Caco-2 (cell line): ENCODE measurements around the gene CA5B. TPM values are rescaled to one million over a fixed set of nuclear protein-coding genes. Genes with fewer than 3 reads are reported as not detected.
"Not testable (repeated sequence)": the region's sequence is repeated elsewhere in the genome, so short reads cannot be mapped to it uniquely, and the experiment has no call there.

Experiments used
- BruUV-seq: library from RNA; stranded (reverse); fragments of 400-500 nt; replicated peaks from 2 replicates; lab custom pipeline; 2021; lab: Mats Ljungman, UMichigan
- CTCF ChIA-PET: fragments of 300-600 bp; sonication (Branson Sonifier 250); formaldehyde crosslinking; loops from one replicate; lab custom pipeline; 2022; ENCODE audit warnings: antibody characterized with exemption; lab: Charles Lee
- POLR2A ChIA-PET: fragments of 300-600 bp; sonication (Branson Sonifier 250); formaldehyde crosslinking; loops from one replicate; lab custom pipeline; 2022; ENCODE audit warnings: antibody characterized with exemption; lab: Charles Lee
- DNase-seq, 2 experiments: peaks; one replicate each; pipeline versions ENCODE4 v3.0.0 to v3.0.0-alpha.2; 2020 to 2022
- H3K27me3 ChIP-seq: replicated peaks from 2 replicates; pipeline ENCODE4 v1.6.0; 2011; ENCODE audit warnings: low read length; ENCODE audit not compliant: control insufficient read depth, insufficient read depth
- H3K36me3 ChIP-seq: 2 replicates; pipeline ENCODE4 v1.5.1; 2011; ENCODE audit warnings: low read length; ENCODE audit not compliant: control insufficient read depth, insufficient read depth
- H3K4me1 ChIP-seq: fragments of 250-450 bp; sonication (Bioruptor Pico); 2 replicates; pipeline ENCODE4 v1.5.1; 2020; ENCODE audit warnings: mild to moderate bottlenecking
- H3K4me3 ChIP-seq: 2 replicates; pipeline ENCODE4 v1.5.1; 2011; ENCODE audit warnings: low read depth, mild to moderate bottlenecking, control low read depth, low read length
- H3K9me3 ChIP-seq: fragments of 250-450 bp; sonication (Bioruptor Pico); 2 replicates; pipeline ENCODE4 v1.5.1; 2020; ENCODE audit warnings: mild to moderate bottlenecking, moderate library complexity
- H3K27ac Mint-ChIP-seq: one replicate; pipeline ENCODE4 v1.8.0; 2022; ENCODE audit warnings: mixed read lengths; ENCODE audit not compliant: unreplicated experiment
- H3K27me3 Mint-ChIP-seq: one replicate; pipeline ENCODE4 v1.8.0; 2022; ENCODE audit warnings: mixed read lengths; ENCODE audit not compliant: insufficient read depth, unreplicated experiment
- H3K36me3 Mint-ChIP-seq: one replicate; pipeline ENCODE4 v1.8.0; 2022; ENCODE audit warnings: mild to moderate bottlenecking, mixed read lengths; ENCODE audit not compliant: insufficient read depth, unreplicated experiment
- H3K4me1 Mint-ChIP-seq: one replicate; pipeline ENCODE4 v1.8.0; 2022; ENCODE audit warnings: low read depth, mixed read lengths; ENCODE audit not compliant: unreplicated experiment
- H3K4me3 Mint-ChIP-seq: one replicate; pipeline ENCODE4 v1.8.0; 2022; ENCODE audit warnings: mild to moderate bottlenecking, moderate library complexity, mixed read lengths; ENCODE audit not compliant: unreplicated experiment
- H3K9me3 Mint-ChIP-seq: one replicate; pipeline ENCODE4 v1.8.0; 2022; ENCODE audit warnings: mixed read lengths; ENCODE audit not compliant: unreplicated experiment
- CTCF ChIP-seq, 2 experiments: fragments of 200-600 bp in 1 of 2; IDR thresholded peaks; 1 replicate in 1 of 2; 2 replicates in 1 of 2; pipeline versions ENCODE4 v1.5.1 to v1.8.0; 2011 to 2022; ENCODE audit warnings: antibody characterized with exemption in 1 of 2, control low read depth in 1 of 2, inconsistent platforms in 1 of 2, low read depth in 1 of 2, low read length in 1 of 2, mild to moderate bottlenecking in 1 of 2, moderate library complexity in 1 of 2; ENCODE audit not compliant: insufficient read depth in 1 of 2, severe bottlenecking in 1 of 2, unreplicated experiment in 1 of 2
- intact Hi-C: fragments of 100-400 bp; cut with micrococcal nuclease; formaldehyde crosslinking; loops from one replicate; pipeline ENCODE4 v1.10.0; 2022; ENCODE audit not compliant: unreplicated experiment
- total RNA-seq: library from RNA; stranded (reverse); gene quantifications from 2 replicates; pipeline ENCODE4 v1.2.3, GENCODE V29; 2022

The CA5B gene
- total RNA-seq, 1 experiment from 2014 or later: 4.1 TPM

DNA sequence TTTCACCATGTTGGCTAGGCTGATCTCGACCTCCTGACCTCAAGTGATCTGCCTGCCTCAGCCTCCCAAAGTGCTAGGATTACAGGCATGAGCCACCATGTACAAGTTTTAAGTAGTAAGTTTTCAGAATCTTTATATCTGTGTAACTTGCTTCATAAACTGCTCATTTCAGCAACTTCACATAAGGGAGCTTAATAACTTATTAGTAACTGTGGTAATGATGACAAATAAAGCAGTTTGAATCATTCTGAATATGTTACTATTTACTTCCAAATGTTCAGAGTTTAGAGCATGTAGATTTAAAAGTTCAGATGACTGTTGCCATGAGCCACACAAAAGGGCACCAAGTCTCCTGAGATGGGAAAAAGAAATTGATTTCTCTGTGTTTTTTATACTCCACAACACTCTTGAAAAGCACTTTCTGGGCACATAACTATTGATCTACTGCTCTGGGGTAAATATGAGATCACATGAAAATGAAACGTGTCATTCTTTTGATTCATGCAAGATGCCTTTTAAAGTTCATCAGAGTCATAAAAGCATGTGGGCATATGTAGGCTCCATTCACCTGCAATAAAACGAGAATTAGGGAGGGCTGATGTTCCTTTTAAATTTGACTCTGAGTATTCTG, 14.1 kb upstream of the CA5B start:
- H3K4me1 Mint-ChIP-seq: no peaks in the 10 kb centered on the region
- H3K4me1 ChIP-seq: no peaks in the 10 kb centered on the region
- no peak overlapping the region for H3K4me3 Mint-ChIP-seq
- H3K9me3 ChIP-seq: no peaks in the 10 kb centered on the region
- no peaks in the 10 kb centered on the region for H3K27me3 Mint-ChIP-seq
- no peak for DNase-seq
- no peaks in the 10 kb centered on the region for H3K27me3 ChIP-seq
- H3K27ac Mint-ChIP-seq: no peak overlapping the region
- BruUV-seq: no TSS peak
- POLR2A ChIA-PET: no interaction called here
- no peaks in the 10 kb centered on the region for H3K36me3 Mint-ChIP-seq
- H3K4me3 ChIP-seq: no peak overlapping the region
- CTCF ChIA-PET: no interaction called here
- H3K36me3 ChIP-seq: no peaks in the 10 kb centered on the region
- H3K9me3 Mint-ChIP-seq: no peaks in the 10 kb centered on the region
- intact Hi-C loops: no loop called here
- no peak for TF ChIP-seq CTCF (IDR thresholded peaks at IDR 0.05; ENCODE audit: insufficient read depth in 1 of 2, low read depth in 1 of 2, low read length in 1 of 2, severe bottlenecking in 1 of 2, unreplicated experiment in 1 of 2)

DNA sequence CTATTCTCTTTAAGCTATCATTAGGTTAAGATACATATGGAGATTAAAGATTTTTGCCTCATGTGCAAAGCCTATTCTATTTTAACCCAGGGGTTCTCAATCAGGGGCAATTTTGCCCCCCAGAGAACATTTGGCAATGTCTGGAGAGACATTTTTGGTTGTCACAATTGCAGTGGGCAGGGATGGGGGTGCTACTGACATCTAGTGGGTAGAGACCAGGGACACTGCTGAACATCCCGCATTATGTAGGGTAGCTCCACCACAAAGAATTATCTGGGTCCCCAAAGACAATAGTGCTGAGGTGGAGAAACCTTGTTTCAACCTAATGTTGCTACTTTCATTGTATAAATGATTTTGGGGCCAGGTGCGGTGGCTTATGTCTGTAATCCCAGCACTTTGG, 13.2 kb upstream of the CA5B start:
- H3K27me3 Mint-ChIP-seq: no peaks in the 10 kb centered on the region

DNA sequence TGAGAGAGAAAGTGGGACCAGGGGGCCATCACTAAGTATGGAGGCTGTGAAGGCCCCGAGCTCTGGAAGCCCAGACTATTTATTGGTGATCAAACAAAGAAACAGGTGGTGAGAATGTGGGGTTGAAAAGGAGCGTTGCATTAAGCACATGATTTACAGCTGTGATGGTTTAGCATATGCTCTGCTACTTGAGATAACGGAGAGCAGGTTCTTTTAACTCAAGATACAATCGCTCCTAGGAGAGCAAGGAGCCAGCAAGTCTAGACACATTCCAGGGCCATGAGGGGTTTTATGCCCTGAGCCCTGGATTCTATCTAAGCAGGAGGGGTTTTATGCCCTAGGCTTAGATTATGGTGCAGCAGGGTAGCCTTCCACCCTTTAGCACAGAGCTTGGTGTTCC, 6.7 kb upstream of the CA5B start:
- H3K4me3 Mint-ChIP-seq, H3K27ac Mint-ChIP-seq, H3K9me3 Mint-ChIP-seq, H3K4me1 ChIP-seq, H3K4me3 ChIP-seq, intact Hi-C loops, H3K9me3 ChIP-seq, H3K4me1 Mint-ChIP-seq, H3K27me3 Mint-ChIP-seq, BruUV-seq, H3K36me3 ChIP-seq, POLR2A ChIA-PET, CTCF ChIA-PET, DNase-seq, H3K36me3 Mint-ChIP-seq, H3K27me3 ChIP-seq: not testable (repeated sequence)

More for the DNA sequence above, 13.2 kb upstream of the CA5B start:
- Mint-ChIP-seq H3K36me3 (no peaks in the 10 kb centered on the region), H3K4me3 (no peak overlapping the region), H3K4me1 (no peaks in the 10 kb centered on the region), H3K27ac (no peak overlapping the region), H3K9me3 (no peaks in the 10 kb centered on the region)
- intact Hi-C loops: no loop called here
- ChIA-PET CTCF (no interaction called here), POLR2A (no interaction called here)
- H3K4me3 ChIP-seq: no peak overlapping the region
- TF ChIP-seq CTCF (IDR thresholded peaks at IDR 0.05; ENCODE audit: insufficient read depth in 1 of 2, low read depth in 1 of 2, low read length in 1 of 2, severe bottlenecking in 1 of 2, unreplicated experiment in 1 of 2): no peak
- H3K36me3 ChIP-seq: no peaks in the 10 kb centered on the region
- no peaks in the 10 kb centered on the region for H3K9me3 ChIP-seq
- no peaks in the 10 kb centered on the region for H3K4me1 ChIP-seq
- DNase-seq: no peak
- H3K27me3 ChIP-seq: no peaks in the 10 kb centered on the region
- BruUV-seq: no TSS peak
